ENCODE results near the gene SYNJ2.
A peak's percentile ranks its signal among the peaks of the same experiment; 100 is the strongest.

Gene SYNJ2

DNA sequence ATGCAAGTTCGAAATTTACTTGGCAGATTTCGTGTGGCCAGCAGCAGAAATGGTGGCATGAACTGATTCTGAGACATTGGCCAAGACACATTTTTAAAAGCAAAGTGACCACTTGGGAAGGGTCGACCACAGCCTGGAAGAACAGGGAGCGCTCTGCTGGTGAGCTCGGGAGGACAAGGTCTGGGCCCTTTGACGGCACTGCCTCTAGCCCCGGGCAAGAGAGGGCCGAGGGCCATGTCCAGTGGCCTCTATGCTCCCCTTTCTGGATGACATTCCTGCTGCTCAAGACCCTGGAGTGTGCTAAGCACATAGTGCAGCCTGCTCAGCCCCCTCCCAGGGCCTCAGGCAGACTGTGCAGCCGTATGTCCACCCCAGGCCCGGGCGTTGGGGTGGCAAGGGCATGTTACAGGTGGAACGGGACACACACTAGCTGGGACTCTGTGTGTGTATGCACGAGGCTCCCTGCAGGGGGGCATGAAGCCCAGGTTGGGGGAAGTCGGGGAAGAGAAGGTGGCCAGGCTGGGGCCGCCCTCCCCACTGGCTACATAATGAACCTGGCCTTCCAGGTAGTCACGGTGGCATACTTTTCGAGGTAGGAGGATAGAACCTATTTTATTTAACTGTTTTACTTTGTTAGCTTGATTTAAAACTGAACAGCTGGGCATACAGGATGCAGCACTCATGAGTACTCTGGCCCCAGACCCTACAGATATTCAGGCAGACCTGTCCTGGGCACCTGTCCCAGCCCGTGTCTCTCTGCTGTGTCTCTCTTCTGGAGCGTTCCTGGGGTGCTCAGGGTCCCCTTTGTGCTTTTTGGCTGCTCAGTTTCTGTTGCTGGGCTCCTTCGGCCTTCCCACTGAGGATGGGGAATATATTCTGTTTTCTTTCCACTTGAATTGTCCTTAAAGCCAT lies 6.4 kb downstream of the SYNJ2 start:
- Histone ChIP-seq H3K4me3 (ENCODE audit: low read length in 2 of 2) (no peak overlapping the region), H3K9ac (ENCODE audit: low read depth in 1 of 2, low read length in 2 of 2) (no peak overlapping the region), H3K4me1 (ENCODE audit: control insufficient read depth in 2 of 2, insufficient read depth in 2 of 2, low read length in 2 of 2) (peaks cover 19 to 25% of the 10 kb centered on the region in 2 donors), H3K9me3 (ENCODE audit: control insufficient read depth in 2 of 2, low read length in 2 of 2) (no peaks in the 10 kb centered on the region), H3K27me3 (ENCODE audit: control insufficient read depth in 2 of 2, insufficient read depth in 2 of 2, low read length in 2 of 2) (no peaks in the 10 kb centered on the region), H3K36me3 (ENCODE audit: control insufficient read depth in 2 of 2, insufficient read depth in 2 of 2, low read length in 2 of 2) (no peaks in the 10 kb centered on the region), H3K27ac (ENCODE audit: low read depth in 2 of 2, low read length in 2 of 2) (no peak overlapping the region)

DNA sequence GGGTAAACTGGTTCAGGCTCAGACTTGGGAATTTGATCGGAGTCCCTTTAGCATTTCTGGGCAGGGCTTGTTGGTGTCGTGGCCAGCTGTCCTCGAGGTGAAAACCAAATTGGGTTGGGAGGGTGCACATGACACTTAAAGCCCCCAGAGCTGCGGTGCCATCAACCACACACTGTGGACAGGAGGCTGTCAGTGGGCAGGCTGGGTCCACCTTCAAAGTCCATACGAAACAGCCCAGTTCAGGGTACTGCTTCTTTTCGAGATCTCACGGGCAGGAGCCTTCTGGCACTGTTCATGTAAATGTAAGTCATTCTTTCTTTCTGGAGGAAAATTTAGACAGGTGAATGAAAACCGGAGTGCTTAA lies 7.0 kb downstream of the SYNJ2 start:
- Histone ChIP-seq H3K4me3 (ENCODE audit: low read length in 2 of 2) (no peak overlapping the region), H3K36me3 (ENCODE audit: control insufficient read depth in 2 of 2, insufficient read depth in 2 of 2, low read length in 2 of 2) (no peaks in the 10 kb centered on the region), H3K27me3 (ENCODE audit: control insufficient read depth in 2 of 2, insufficient read depth in 2 of 2, low read length in 2 of 2) (no peaks in the 10 kb centered on the region), H3K27ac (ENCODE audit: low read depth in 2 of 2, low read length in 2 of 2) (no peak overlapping the region), H3K9me3 (ENCODE audit: control insufficient read depth in 2 of 2, low read length in 2 of 2) (no peaks in the 10 kb centered on the region), H3K4me1 (ENCODE audit: control insufficient read depth in 2 of 2, insufficient read depth in 2 of 2, low read length in 2 of 2) (peaks cover 17 to 24% of the 10 kb centered on the region in 2 donors), H3K9ac (ENCODE audit: low read depth in 1 of 2, low read length in 2 of 2) (no peak overlapping the region)

DNA sequence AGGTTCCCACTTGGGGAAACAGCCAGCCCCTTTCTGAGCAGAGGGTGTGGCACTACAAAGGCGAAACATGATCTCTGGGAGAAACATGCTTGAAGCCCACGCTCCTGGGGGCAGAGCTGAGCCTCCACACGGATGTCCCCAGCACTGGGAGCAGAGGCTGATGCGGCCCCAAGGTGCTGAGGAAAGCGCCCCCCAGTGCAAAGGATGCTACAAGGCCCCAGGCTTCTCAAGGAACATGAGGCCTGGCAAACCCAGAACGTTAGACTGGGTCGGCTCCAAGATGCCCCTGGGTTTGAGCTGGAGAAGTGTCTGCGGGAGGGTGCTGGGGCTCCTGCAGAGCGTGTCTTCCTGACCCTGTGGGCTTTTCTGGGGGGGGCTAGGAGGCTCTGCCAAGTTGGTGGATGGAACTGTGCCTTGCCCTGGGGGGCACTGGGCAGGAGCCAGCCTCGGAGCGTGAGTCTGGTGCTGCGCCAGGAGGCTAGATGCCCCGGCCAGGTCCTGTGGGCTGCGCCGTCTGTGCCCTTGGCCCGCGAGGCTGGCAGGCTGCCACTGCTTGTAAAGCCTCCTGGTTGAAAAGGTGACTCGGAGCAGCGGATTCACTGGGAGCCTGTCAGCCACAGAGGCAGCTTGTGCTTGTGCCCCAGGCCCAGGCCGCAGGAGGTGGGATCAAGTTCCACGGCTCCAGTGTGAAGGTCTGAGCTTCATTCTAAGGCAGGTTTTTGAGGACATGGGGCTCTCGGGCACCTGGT lies 8.1 kb downstream of the SYNJ2 start:
- H3K4me1 ChIP-seq (ENCODE audit: control insufficient read depth in 2 of 2, insufficient read depth in 2 of 2, low read length in 2 of 2) = peaks cover 20 to 31% of the 10 kb centered on the region in 2 donors
- no peaks in the 10 kb centered on the region for H3K27me3 ChIP-seq (ENCODE audit: control insufficient read depth in 2 of 2, insufficient read depth in 2 of 2, low read length in 2 of 2)
- H3K9me3 ChIP-seq (ENCODE audit: control insufficient read depth in 2 of 2, low read length in 2 of 2) = no peaks in the 10 kb centered on the region
- H3K4me3 ChIP-seq (ENCODE audit: low read length in 2 of 2) = no peak overlapping the region
- no peak overlapping the region for H3K27ac ChIP-seq (ENCODE audit: low read depth in 2 of 2, low read length in 2 of 2)
- peak overlapping the region; percentile 14 to 20 for H3K9ac ChIP-seq (ENCODE audit: low read depth in 1 of 2, low read length in 2 of 2)
- no peaks in the 10 kb centered on the region for H3K36me3 ChIP-seq (ENCODE audit: control insufficient read depth in 2 of 2, insufficient read depth in 2 of 2, low read length in 2 of 2)

- Histone ChIP-seq H3K4me3 (ENCODE audit: low read length in 2 of 2) (peak overlapping the region in 1 of 2 donors; percentile 20), H3K27me3 (ENCODE audit: control insufficient read depth in 2 of 2, insufficient read depth in 2 of 2, low read length in 2 of 2) (no peaks in the 10 kb centered on the region), H3K9ac (ENCODE audit: low read depth in 1 of 2, low read length in 2 of 2) (peak overlapping the region in 1 of 2 donors; percentile 14), H3K4me1 (ENCODE audit: control insufficient read depth in 2 of 2, insufficient read depth in 2 of 2, low read length in 2 of 2) (peaks cover 18 to 25% of the 10 kb centered on the region in 2 donors), H3K27ac (ENCODE audit: low read depth in 2 of 2, low read length in 2 of 2) (no peak overlapping the region), H3K9me3 (ENCODE audit: control insufficient read depth in 2 of 2, low read length in 2 of 2) (no peaks in the 10 kb centered on the region), H3K36me3 (ENCODE audit: control insufficient read depth in 2 of 2, insufficient read depth in 2 of 2, low read length in 2 of 2) (no peaks in the 10 kb centered on the region)
These were observed 8.8 kb downstream of the SYNJ2 start for GRCh38 chr6:157990321-157991066.

- H3K27ac ChIP-seq (ENCODE audit: low read depth in 2 of 2, low read length in 2 of 2) = no peak overlapping the region
- no peaks in the 10 kb centered on the region for H3K36me3 ChIP-seq (ENCODE audit: control insufficient read depth in 2 of 2, insufficient read depth in 2 of 2, low read length in 2 of 2)
- H3K4me1 ChIP-seq (ENCODE audit: control insufficient read depth in 2 of 2, insufficient read depth in 2 of 2, low read length in 2 of 2) = peaks cover 17 to 19% of the 10 kb centered on the region in 2 donors
- no peak overlapping the region for H3K4me3 ChIP-seq (ENCODE audit: low read length in 2 of 2)
- H3K27me3 ChIP-seq (ENCODE audit: control insufficient read depth in 2 of 2, insufficient read depth in 2 of 2, low read length in 2 of 2) = no peaks in the 10 kb centered on the region
- H3K9ac ChIP-seq (ENCODE audit: low read depth in 1 of 2, low read length in 2 of 2) = no peak overlapping the region
- no peaks in the 10 kb centered on the region for H3K9me3 ChIP-seq (ENCODE audit: control insufficient read depth in 2 of 2, low read length in 2 of 2)
These were observed 9.4 kb downstream of the SYNJ2 start for GRCh38 chr6:157991067-157991432.

GRCh38 chr6:157993076-157993475 lies 11.4 kb downstream of the SYNJ2 start:
- H3K4me1 ChIP-seq (ENCODE audit: control insufficient read depth in 2 of 2, insufficient read depth in 2 of 2, low read length in 2 of 2) = peaks cover 17 to 18% of the 10 kb centered on the region in 2 donors
- no peaks in the 10 kb centered on the region for H3K36me3 ChIP-seq (ENCODE audit: control insufficient read depth in 2 of 2, insufficient read depth in 2 of 2, low read length in 2 of 2)
- no peak overlapping the region for H3K4me3 ChIP-seq (ENCODE audit: low read length in 2 of 2)
- H3K9ac ChIP-seq (ENCODE audit: low read depth in 1 of 2, low read length in 2 of 2) = no peak overlapping the region
- H3K27ac ChIP-seq (ENCODE audit: low read depth in 2 of 2, low read length in 2 of 2) = no peak overlapping the region
- H3K9me3 ChIP-seq (ENCODE audit: control insufficient read depth in 2 of 2, low read length in 2 of 2) = no peaks in the 10 kb centered on the region
- no peaks in the 10 kb centered on the region for H3K27me3 ChIP-seq (ENCODE audit: control insufficient read depth in 2 of 2, insufficient read depth in 2 of 2, low read length in 2 of 2)

DNA sequence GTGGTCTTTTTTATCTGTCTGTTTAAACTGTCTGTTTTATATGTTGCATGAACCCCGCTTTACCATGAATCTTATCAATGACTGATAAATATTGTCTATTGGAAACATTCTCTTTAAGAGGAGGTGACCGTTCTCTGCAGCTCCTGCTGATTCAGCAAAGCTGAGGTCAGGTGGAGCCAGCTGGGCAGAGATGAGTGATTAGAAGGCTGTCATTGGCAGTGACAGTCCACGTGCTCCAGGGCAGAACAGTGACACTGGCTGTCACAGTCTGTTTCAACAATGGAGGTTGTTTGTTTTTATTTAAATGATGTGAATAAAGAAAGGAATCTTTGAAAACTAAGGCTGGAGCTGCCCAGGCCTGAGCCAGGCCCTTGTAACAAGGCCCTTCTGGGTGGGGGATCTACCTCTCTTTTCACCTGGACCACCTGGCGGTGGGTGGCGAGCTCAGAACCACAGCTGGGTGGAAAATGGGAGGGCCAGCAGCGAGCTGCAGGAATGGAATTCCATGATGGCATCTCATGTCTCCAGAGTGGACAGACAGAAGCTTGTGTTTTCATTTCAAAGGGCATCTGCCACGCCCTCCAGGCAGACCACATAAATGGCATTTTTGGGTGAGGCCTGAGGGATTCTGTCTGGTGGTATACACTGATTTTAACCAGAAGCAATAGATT lies 12.6 kb downstream of the SYNJ2 start:
- peaks cover 16 to 18% of the 10 kb centered on the region in 2 donors for H3K4me1 ChIP-seq (ENCODE audit: control insufficient read depth in 2 of 2, insufficient read depth in 2 of 2, low read length in 2 of 2)
- H3K27me3 ChIP-seq (ENCODE audit: control insufficient read depth in 2 of 2, insufficient read depth in 2 of 2, low read length in 2 of 2) = no peaks in the 10 kb centered on the region
- H3K27ac ChIP-seq (ENCODE audit: low read depth in 2 of 2, low read length in 2 of 2) = no peak overlapping the region
- H3K36me3 ChIP-seq (ENCODE audit: control insufficient read depth in 2 of 2, insufficient read depth in 2 of 2, low read length in 2 of 2) = no peaks in the 10 kb centered on the region
- H3K9me3 ChIP-seq (ENCODE audit: control insufficient read depth in 2 of 2, low read length in 2 of 2) = no peaks in the 10 kb centered on the region
- no peak overlapping the region for H3K4me3 ChIP-seq (ENCODE audit: low read length in 2 of 2)
- peak overlapping the region in 1 of 2 donors; percentile 24 for H3K9ac ChIP-seq (ENCODE audit: low read depth in 1 of 2, low read length in 2 of 2)

DNA sequence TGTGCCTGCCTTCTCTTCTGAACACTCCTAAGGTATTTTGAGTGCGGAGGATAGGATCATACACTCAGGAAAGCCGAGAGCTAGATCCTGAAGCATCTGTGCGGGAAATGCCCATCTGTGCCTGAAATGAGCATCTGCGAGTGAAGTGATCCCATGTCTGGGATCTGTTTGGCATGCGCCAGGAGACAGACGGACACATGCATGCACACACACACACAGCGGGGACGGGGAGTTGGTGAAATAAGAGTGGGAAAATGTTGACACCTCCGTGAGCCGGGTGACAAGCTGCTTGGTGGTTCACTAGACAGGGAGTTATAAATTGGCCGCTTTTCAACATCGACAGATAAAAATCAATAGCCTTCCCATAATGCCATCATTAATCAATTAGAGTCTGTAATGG lies 13.8 kb downstream of the SYNJ2 start:
- H3K4me3 ChIP-seq (ENCODE audit: low read length in 2 of 2) = no peak overlapping the region
- H3K27me3 ChIP-seq (ENCODE audit: control insufficient read depth in 2 of 2, insufficient read depth in 2 of 2, low read length in 2 of 2) = no peaks in the 10 kb centered on the region
- H3K36me3 ChIP-seq (ENCODE audit: control insufficient read depth in 2 of 2, insufficient read depth in 2 of 2, low read length in 2 of 2) = no peaks in the 10 kb centered on the region
- H3K9ac ChIP-seq (ENCODE audit: low read depth in 1 of 2, low read length in 2 of 2) = no peak overlapping the region
- H3K27ac ChIP-seq (ENCODE audit: low read depth in 2 of 2, low read length in 2 of 2) = no peak overlapping the region
- H3K9me3 ChIP-seq (ENCODE audit: control insufficient read depth in 2 of 2, low read length in 2 of 2) = no peaks in the 10 kb centered on the region
- peaks cover 7 to 8% of the 10 kb centered on the region in 2 donors for H3K4me1 ChIP-seq (ENCODE audit: control insufficient read depth in 2 of 2, insufficient read depth in 2 of 2, low read length in 2 of 2)

DNA sequence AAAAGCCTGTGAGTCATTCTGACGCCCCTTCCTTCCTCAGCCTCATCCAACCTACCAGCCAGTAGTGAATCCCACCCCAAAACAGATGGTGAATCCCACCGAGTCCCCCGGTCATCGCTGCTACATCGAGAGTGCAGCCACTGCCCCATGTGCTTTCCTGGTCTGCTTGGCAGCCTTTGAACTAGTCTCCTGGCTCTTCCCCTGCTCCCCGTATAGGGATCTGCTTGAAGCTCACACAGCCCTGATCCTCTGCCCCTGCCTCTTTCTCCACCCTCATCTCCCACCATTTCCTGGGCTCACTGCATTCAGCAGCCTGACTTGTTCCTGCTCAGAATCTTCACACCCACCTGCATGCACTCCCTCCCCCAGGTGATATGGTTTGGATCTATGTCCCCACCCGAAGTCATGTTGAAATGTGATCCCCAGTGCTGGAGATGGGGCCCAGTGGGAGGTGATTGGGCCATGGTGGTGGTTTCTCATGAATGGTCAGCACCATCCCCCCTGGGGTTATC lies 14.6 kb downstream of the SYNJ2 start:
- Histone ChIP-seq H3K36me3 (ENCODE audit: control insufficient read depth in 2 of 2, insufficient read depth in 2 of 2, low read length in 2 of 2) (no peaks in the 10 kb centered on the region), H3K9ac (ENCODE audit: low read depth in 1 of 2, low read length in 2 of 2) (no peak overlapping the region), H3K9me3 (ENCODE audit: control insufficient read depth in 2 of 2, low read length in 2 of 2) (no peaks in the 10 kb centered on the region), H3K27ac (ENCODE audit: low read depth in 2 of 2, low read length in 2 of 2) (no peak overlapping the region), H3K4me3 (ENCODE audit: low read length in 2 of 2) (no peak overlapping the region), H3K27me3 (ENCODE audit: control insufficient read depth in 2 of 2, insufficient read depth in 2 of 2, low read length in 2 of 2) (no peaks in the 10 kb centered on the region), H3K4me1 (ENCODE audit: control insufficient read depth in 2 of 2, insufficient read depth in 2 of 2, low read length in 2 of 2) (peaks cover 6 to 8% of the 10 kb centered on the region in 2 donors)

Data from mucosa of rectum (tissue), 2 donors.